NCI-H524 treated with DMSO at 0.1 percent for 48 hours (cell line): ENCODE results near the gene SLC13A2.

Experiments used
- DNase-seq: peaks from one replicate; lab custom pipeline; 2025; lab: John Stamatoyannopoulos, UW

Gene SLC13A2

DNA sequence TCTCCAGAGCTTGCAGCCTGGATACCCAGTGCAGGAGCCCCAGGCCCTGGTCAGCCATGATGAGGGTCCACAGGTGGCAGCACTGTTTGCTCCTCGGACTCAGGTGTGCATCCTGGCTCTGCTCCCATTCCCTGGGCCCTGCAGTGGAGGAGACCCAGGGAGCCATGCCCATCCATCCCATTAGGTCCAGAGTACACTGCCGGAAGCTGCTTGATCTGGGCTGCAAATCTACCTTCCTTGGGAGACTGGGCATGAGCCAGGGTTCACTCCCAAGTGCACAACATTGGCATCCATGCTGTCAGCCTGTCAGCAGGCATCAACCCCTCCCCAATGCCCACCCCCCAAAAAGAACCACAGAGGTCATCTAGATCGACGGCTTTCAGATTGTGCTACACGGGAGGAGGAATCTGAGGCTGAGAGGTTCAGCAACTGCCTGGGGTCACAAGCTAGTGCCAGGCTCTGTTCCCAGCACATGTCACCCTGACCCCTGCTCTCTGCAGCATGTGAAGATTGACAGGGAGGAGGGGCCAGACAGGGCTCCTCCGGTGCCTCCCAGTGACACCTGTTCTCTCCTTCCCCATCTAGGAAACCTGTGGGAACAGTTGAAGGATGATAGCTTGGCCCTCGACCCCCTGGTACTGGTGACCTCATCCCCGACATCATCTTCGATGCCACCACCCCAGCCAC lies 63.2 kb downstream of the SLC13A2 start:
- no peak for DNase-seq

DNA sequence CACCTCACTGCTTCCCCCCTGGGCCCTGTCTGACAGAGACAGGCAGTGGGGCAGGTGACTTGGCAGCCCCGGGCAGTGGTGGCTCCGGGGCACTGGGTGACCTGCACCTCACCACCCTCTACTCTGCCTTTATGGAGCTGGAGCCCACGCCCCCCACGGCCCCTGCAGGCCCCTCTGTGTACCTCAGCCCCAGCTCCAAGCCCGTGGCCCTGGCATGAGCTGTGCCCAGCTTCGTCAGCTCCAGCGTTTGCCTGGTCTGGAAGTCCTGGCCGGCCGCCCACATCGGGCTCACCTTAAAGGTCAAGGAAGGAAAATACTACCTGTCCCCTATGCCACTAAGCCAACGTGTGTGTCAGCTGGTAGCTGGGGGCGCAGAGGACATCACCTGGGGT lies 63.8 kb downstream of the SLC13A2 start:
- DNase-seq: no peak

DNA sequence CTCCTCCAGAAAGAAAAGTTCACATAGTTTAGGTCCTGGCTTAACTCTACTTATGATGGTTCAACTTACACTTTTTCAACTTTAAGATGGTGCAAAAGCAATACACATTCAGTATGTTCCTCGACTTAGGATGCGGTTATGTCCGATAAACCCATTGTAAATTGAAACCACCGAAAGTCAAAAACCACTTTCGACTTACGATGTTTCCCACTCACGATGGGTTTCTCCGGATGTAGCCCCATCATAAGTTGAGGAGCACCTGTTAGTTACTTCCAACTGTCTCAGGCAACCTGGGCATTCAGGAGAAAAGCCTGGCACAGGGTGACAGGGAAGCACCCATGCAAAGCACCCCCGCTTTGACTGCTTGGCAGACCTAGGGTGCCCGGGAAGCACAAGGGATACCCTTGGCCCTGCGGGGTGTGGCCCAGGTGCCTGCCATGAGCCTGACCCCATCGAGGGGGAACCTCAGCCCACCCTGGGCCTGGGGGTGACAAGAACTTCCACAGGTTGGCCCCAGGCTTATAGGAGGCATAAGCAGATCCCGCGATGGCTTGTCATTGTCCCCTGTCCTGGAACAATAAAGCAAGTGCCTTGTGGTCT lies 65.0 kb downstream of the SLC13A2 start:
- DNase-seq: no peak

DNA sequence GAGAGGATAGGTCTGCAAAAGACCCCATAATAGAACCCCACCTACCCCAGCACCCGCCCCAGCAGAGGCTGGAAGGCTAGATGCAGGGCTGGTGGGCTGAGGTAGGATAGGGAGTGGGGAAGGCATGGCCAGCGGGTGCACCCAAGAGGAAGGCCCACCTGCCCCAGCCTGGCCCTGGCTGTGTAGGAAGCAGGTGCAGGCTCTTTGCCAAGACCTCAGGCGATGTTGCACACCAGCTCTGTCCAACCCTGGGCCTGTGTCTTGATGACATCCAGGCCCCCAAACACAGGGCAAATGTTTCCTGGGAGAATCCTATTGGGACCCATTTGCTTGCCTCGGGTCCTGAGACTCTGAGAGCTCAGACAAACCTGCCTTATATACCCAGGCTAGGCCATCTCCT lies 66.8 kb downstream of the SLC13A2 start:
- DNase-seq: no peak

DNA sequence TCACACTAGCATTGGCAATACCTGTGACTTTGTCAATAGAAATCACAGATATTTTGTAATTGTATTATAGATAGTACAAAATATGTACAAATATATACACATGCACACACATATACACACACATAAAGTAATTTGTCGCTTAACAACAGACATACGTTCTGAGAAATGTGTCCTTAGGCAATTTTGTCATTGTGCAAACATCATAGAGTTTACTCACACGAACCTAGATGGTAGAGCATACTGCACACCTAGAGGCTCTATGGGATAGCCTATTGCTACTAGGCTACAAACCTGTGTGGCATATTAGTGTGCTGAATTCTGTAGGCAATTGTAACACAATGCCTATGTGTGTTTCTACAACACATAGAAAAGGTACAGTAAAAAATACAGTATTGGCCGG lies 68.0 kb downstream of the SLC13A2 start:
- DNase-seq: no peak

DNA sequence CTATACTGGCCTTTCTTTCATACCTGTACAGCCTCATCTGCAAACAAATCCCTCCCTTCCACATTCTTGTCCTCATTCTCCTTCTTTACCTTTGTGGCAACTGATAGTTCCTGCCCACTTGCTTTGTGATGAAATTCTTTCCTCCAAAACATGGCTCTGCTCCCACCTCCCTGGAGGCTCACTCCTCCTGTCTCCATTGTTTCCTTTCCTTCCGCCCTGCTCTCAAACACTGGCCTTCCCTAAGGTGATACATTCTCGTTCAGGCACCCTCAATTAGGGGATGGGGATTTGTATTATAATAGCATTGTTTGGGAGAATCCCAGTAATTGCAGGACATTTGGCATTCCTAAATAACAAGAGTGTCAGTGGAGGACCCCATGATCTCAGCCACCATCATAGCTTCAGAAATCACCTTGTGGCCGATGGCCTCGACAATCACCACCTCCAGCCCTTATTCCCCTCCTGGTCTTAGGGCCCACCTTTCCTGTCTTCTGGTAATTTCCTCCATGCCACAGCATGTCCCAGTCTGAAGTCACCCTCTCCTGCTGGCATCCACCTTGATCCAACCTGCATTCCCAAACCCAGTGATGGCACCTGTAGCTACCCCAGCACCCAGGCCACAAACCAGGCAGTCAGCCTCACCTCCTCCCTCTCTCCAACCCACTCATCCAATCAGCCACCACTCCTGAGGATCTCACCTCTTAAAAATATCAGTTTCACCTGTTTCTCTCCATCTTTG lies 71.1 kb downstream of the SLC13A2 start:
- DNase-seq: no peak

DNA sequence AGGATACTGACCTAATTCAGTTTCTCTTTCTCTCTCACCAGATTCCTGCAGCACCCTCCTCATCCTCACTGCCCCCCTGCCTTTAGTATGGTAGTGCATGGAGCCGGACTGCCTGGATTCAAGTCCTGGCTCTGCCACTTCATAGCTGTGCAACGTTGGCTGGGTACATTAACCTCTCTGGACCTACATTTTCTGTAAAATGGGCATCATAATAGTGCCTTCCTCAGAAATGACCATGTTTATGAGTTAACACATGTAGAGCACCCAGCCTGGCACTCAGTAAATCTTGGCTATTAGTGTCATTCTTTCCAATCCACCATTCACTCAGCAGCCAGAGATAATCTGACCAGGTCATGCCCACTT lies 71.7 kb downstream of the SLC13A2 start:
- DNase-seq: no peak

DNA sequence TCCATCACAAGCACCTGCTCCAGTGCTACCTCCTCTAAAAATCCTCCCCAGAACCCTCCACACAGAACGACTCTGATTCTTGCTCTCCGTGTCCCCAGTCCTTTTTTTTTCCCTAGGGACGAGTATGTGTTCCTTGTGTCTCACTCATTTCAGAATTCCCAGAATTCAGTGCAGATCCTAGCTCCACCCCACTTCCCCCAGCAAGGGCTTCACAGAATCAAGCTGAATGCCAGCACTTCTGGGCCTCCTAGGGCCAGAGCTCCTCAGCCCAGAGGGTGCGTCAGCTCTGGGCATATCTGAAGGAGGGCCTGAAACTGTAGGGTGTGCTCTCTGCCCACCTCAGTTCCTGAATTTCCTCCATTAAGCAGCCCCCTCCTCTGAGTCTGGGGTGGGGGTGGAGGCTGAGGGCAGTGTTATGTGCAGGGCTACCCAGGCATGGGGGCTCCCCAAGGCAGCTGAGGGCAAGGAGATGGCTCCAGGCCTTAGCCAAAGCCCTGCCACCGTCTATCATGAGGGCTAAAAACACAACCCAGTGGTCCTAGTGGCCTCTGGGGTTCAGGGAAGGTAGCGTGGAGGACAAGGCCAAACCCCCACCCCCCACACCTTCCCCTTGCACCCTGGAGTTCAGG lies 72.5 kb downstream of the SLC13A2 start:
- DNase-seq: no peak

DNA sequence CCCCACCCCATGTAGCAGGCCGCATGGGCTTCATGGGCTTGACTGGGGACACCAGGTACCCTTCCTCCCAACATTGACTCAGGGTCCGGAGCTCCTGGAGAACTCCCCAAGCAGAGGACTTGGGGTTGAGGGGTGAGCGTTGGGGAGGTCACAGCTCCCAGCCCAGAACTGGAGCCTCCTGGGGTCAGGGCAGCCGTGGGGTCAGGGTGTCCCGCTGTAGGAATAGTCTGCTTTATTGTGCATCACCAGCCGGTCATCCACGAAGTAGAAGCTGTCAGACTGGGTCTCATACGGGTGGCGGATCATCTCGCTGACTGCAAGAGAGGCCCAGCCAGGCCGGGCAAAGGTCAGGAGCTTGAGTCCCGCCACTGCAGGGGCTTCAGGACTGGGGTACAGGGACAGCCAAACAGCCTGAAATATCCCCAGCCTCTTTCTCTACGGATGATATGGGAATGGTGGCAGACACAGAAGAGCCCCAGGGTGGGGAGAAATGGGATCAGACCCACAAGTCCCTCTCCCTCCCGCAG lies 73.7 kb downstream of the SLC13A2 start:
- DNase-seq: no peak
